ENCODE measurements around the gene LARGE1.
A peak's percentile ranks its signal among the peaks of the same experiment; 100 is the strongest.

Gene LARGE1

DNA sequence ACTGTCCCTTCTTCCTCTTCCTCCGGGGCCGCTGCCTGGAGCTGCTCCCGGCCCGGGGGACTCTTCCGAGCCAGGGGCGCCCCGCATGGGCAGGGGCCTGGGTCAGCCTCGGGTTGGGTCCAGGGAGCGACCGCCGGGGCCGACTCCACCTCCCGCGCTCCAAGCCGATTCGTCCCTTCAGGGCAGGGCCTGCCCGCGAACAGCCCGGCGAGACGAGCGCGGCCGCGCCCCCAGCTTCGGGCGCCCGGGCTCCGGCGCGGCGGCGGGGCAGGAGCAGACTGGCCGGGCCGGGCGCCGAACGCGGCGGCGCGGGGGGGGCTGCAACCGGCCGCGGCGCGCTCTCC, at the start of gene LARGE1:
TSS of gene LARGE1 (minus strand) at position 280 of the 344 bp plus-strand sequence.
- no peak for DNase-seq (ENCODE audit: low read depth)

DNA sequence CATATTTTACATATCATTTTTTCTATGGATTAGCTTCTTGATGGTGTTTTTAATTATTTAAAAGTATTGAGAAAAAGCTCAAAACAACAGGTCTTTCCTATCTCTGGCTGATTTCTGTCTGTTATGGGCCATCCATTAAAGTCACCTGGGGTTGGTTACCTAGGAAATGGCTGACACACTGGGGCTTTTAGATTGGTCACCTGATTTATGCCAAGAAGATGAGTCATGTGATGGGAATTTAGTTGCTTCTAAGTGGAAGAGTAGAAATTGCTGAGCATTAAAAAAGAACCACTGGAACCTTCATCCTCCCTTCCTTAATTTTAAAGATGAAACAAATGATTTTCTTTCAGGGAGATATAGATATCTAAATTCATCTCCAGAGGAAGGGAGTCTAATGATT, 48.8 kb upstream of the LARGE1 start:
- no peak for DNase-seq (ENCODE audit: low read depth)

- no peak for DNase-seq (ENCODE audit: low read depth)
These were observed 43.8 kb upstream of the LARGE1 start for GRCh38 chr22:33964121-33964520.

DNA sequence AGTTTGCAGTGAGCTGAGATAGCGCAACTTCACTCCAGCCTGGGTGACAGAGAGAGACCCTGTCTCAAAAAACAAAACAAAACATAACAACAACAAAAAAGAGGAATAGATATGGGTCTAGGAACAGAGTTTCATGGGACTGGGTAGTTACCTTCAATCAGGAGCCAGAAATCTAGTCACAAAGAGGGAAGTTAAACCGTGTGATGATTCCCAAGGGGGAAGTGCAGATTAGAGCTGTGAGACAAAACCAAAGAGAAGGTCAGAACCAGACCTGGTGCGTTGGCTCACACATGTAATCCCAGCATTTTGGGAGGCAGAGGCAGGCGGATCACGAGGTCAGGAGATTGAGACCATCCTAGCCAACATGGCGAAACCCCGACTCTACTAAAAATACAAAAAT, 42.1 kb upstream of the LARGE1 start:
- no peak for DNase-seq (ENCODE audit: low read depth)

- DNase-seq (ENCODE audit: low read depth): no peak
These were observed 38.5 kb upstream of the LARGE1 start for GRCh38 chr22:33958741-33959140.

- no peak for DNase-seq (ENCODE audit: low read depth)
These were observed 36.8 kb upstream of the LARGE1 start for GRCh38 chr22:33957086-33957485.

DNA sequence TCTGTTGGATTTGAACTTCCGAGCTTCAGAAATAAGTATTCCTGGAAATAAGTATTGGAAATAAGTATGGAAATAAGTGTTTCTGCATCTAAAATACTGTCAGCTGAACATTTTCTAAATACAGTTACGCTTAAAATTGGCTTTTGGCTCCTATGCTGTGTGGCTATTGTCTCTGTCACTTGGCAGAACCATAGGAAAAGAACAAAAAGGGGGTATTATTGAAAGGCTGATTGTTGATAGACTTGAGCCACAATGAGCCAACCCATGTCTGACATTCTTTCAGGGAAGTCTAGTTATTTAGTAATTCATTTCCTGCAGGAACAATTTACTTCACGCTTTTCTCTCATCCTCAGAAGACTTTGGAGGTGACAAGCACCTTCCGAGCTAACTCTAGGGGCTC, 32.5 kb upstream of the LARGE1 start:
- DNase-seq (ENCODE audit: low read depth): no peak

GRCh38 chr22:33940741-33941140, 20.5 kb upstream of the LARGE1 start:
- DNase-seq (ENCODE audit: low read depth): no peak

GRCh38 chr22:33932997-33933396, 12.7 kb upstream of the LARGE1 start:
- DNase-seq (ENCODE audit: low read depth): no peak

- DNase-seq (ENCODE audit: low read depth): no peak
These were observed 11.1 kb upstream of the LARGE1 start for GRCh38 chr22:33931406-33931805.

DNA sequence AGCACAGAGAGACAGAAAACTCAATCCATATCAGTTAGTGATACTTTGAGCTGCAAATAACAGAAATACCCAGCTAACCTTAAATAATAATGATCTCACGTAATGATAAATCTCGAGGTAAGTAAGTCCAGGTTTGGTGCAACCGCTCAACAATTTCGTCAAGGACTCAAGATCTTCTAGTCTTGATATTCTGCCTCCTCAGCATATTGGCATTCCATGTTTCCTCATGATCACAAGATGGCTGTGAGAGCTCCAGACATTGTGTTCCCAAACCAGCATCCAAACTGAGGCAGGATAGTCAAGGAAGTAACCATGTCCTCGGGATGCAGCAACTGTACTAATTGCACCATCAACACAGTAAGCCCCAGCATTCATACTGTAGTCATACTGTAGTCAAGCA, 7.5 kb upstream of the LARGE1 start:
- DNase-seq (ENCODE audit: low read depth): no peak

GRCh38 chr22:33925194-33925593, 4.9 kb upstream of the LARGE1 start:
- no peak for DNase-seq (ENCODE audit: low read depth)

GRCh38 chr22:33923660-33924246, 3.5 kb upstream of the LARGE1 start:
- DNase-seq (ENCODE audit: low read depth): peak; percentile 15

GRCh38 chr22:33923033-33923432, 2.8 kb upstream of the LARGE1 start:
- DNase-seq (ENCODE audit: low read depth): no peak

DNA sequence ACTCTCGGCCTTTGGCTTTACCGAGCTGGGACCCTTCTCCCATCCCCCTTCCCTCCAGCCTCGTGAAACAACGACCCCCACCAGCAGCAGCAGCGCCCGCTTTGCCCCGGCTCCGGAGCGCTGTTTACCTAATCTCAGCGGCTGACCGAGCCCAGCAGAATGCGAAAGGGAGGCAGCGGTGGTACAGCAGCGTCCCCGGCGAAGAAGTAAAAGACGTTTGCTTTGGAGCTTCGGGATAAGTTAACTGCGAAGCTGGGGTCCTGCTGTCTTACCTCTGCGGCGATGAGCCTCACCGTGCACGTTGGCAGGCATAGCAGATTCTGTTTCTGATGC, 2.0 kb upstream of the LARGE1 start:
- no peak for DNase-seq (ENCODE audit: low read depth)

GRCh38 chr22:33921525-33922348, 1.5 kb upstream of the LARGE1 start:
- DNase-seq (ENCODE audit: low read depth): no peak

DNA sequence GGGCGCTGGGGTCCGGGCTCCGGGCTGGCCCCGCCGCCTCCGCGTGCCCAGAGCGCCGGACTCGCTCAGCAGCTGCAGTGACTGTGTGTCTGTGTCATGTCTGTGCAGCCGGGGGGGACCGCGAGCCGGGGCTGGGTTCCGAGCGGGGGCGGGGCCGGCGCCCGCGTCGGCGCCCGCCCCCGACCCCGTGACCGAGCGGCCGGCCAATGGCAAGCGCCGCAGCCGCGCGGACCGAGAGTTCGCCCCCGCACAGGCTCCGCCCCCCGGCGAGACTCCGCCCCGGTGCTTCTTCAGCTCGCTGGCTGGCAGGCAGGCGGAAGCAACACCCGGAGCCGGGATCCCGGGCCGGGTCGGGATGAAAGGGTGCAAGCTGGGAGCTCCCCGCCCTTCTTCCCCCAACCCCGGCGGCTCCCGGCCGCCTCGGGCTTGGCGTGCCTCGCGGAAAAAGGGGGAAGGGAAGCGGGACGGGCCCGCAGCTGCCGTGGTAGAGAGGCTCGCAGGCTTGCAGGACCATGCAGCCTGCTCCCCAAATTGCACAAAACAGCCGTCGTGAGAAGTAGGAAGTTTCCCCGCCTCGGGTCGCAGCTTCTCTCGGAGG, 750 bp upstream of the LARGE1 start:
- DNase-seq (ENCODE audit: low read depth): peak; percentile 59

DNA sequence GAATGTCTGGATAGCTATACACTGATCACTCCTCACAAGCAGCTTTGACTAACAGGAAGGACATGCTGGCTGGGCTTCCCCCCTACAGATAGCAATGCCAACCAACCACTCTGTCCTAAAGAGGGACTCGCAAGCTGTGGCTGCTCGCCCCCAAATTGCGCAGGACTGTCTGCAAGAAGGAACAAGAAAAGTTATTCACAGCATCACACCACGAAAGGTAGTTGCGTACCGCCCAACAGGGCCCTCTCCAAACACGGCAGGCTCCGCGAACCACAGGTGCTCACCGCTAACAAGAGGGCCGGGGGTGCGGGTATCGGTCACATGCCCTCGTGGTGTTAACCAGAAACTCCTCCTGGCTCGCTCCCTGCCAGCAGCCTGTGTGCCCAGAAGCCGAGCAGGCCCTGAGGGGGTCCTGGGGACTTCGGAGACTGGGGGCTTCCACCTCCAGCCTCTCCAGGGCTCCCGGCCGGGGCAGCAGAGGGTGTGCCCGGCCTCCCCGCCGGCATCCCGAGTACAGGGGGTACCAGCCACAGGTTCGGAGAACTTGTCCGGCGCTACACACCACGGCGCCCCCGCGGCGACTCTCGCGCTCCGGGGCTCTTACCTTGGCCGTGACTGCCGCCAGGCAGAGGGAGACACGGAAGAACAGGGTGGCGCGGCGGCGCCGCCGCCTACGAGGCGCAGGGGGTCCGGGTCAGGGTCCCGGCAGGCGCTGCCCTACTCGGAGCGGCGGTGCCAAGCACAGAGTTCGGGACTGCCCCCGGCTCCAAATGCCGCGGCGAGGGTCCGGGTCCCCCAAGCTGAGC, 682 bp downstream of the LARGE1 start:
- DNase-seq (ENCODE audit: low read depth): no peak

DNA sequence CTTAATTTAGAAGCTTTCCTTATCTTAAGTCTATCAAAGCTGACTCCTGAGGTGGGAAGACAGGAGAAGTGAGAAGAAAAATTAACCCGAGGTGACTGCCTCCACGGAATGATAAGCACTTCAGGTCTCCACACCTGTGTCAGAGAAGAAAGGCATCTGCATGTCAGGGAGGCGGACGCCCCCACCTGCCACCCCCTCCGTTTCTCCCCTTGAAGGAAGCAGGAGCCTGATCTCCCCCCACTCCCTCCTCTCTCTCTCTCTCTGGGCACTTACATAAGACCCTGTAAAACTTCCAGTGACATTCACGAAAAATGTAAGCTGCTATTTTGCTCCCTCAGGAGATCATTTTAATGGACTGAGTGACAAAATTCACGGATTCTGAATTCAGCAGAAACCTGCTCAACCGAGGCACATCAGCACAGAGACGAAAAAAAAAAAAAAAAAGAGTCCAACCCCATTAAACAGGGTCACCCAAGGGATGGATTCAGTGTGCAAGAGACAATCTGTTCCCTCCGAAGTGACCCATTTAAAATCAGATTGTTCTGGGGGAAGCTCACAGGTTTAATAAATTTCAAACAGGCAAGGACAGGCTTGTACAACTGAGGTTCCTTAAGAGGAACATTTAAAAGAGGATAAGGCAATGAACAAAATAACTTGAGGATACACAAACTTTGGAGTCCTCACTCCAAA, 1.5 kb downstream of the LARGE1 start:
- no peak for DNase-seq (ENCODE audit: low read depth)

GRCh38 chr22:33917744-33918406, 2.4 kb downstream of the LARGE1 start:
- no peak for DNase-seq (ENCODE audit: low read depth)

- no peak for DNase-seq (ENCODE audit: low read depth)
These were observed 5.6 kb downstream of the LARGE1 start for GRCh38 chr22:33914699-33915098.

DNA sequence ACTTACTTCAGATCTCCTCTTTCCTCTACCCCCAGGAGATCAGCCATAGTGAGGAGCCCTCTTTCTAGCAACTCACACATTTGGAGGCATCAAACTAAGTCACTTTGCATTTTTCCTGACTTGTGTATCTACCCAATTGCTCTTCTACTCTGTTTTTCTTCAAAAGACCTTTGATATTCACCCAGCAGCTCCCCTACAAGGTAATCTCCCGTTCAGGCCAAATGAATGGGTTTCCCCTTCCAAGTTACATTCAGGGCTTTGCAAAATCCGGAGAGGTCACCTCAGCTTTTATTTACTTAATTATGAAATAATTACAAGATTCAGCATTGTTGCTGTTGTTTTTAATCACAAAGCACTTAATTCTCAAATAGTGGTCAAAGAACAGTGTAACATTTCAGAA, 6.1 kb downstream of the LARGE1 start:
- DNase-seq (ENCODE audit: low read depth): no peak
